Measurements from ENCODE around the gene REXO1. TPM values are rescaled to one million over a fixed set of nuclear protein-coding genes. Genes with fewer than 3 reads are reported as not detected.

The REXO1 gene
- total and polyA plus RNA-seq, 2 of the 8 experiments (the other 6 are each of a cell fraction or from before 2014, with no cell fraction given): 42.4 to 44.3 TPM

DNA sequence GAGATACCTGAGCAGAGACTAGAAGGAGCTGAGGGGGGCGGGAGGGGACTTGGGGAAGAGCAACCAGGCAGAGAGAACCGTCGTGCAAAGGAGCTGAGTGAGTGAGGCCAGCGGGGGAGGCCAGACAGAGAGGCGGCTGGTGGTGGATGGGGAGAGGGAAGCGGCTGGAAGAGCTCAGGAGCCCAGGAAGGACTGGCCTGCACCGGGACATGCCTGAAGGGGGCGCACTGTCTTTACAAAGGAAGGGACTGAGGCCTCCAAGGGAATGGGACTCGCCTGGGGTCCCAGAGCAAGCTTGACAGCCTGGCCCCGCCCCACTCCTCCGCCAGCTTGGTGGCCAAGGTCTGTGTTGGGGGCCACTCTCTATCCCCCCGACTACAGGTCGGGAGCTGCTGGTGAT, 80.0 kb downstream of the REXO1 start:
- FAIRE-seq (no peak), DNase-seq (ENCODE audit: low read depth in 1 of 2, low spot score in 2 of 2) (peak in 1 of 2 experiments; percentile 96)
- Histone ChIP-seq H3K23me2 (ENCODE audit: low read depth, low read length) (peaks cover 9% of the 10 kb centered on the region; the same call in 1 of the 2 replicates), H3K56ac (replicated peaks; ENCODE audit: insufficient read length, low read depth, low read length) (no peak overlapping the region), H2BK20ac (ENCODE audit: low read length) (no peak overlapping the region), H3K23ac (ENCODE audit: insufficient read length) (no peak overlapping the region), H2AFZ (ENCODE audit: low read length) (no peak overlapping the region), H2BK5ac (ENCODE audit: low read depth, low read length) (no peak overlapping the region), H4K20me1 (replicated peaks in 1 of 2; ENCODE audit: control insufficient read depth in 1 of 2, insufficient read depth in 2 of 2, low read length in 2 of 2) (peaks cover 3 to 20% of the 10 kb centered on the region in 2 experiments), H4K5ac (ENCODE audit: insufficient read length, low read depth, low read length) (no peak overlapping the region), H3K4ac (replicated peaks; ENCODE audit: insufficient read length, low read depth, low read length) (no peak overlapping the region), H3K36me3 (ENCODE audit: control insufficient read depth in 2 of 4, insufficient read depth in 4 of 4, low read length in 3 of 4) (no peaks in the 10 kb centered on the region), H3K14ac (ENCODE audit: insufficient read length) (no peak overlapping the region), H4K8ac (ENCODE audit: extremely low read depth, insufficient read depth, low read length) (peak overlapping the region; percentile 36; the same call in 1 of the 2 replicates), H4K91ac (replicated peaks; ENCODE audit: insufficient read length, low read length) (no peak overlapping the region), H3K79me2 (ENCODE audit: control insufficient read depth in 1 of 2, insufficient read depth in 2 of 2, low read length in 2 of 2) (no peaks in the 10 kb centered on the region), H3K9ac (replicated peaks in 1 of 4; ENCODE audit: extremely low read depth in 1 of 4, low read depth in 3 of 4, low read length in 3 of 4) (no peak overlapping the region), H3K4me1 (replicated peaks in 1 of 4; ENCODE audit: control insufficient read depth in 3 of 4, insufficient read depth in 4 of 4, low read length in 3 of 4) (peaks cover 0 to 20% (median 6%) of the 10 kb centered on the region in 4 experiments; a peak in 6 of 7 replicates), H3K4me3 (ENCODE audit: extremely low read depth in 1 of 4, insufficient read depth in 2 of 4, low read depth in 3 of 4, low read length in 4 of 4) (no peak overlapping the region), H3K9me3 (ENCODE audit: insufficient read depth in 2 of 2, low read depth in 1 of 2, low read length in 1 of 2) (peaks cover 7 to 9% of the 10 kb centered on the region in 2 experiments; a peak in 3 of 4 replicates), H3K4me2 (ENCODE audit: insufficient read depth in 1 of 2, low read depth in 2 of 2, low read length in 2 of 2) (no peak overlapping the region), H2AK5ac (ENCODE audit: low read depth, low read length) (no peak overlapping the region), H3K18ac (ENCODE audit: extremely low read depth, low read length) (no peak overlapping the region), H2BK120ac (replicated peaks; ENCODE audit: low read depth, low read length) (no peak overlapping the region), H3K27ac (ENCODE audit: low read depth, low read length) (no peak overlapping the region), H2BK12ac (ENCODE audit: low read depth, low read length) (no peak overlapping the region), H3K27me3 (replicated peaks in 1 of 4; ENCODE audit: control insufficient read depth in 3 of 4, extremely low read depth in 1 of 4, insufficient read depth in 3 of 4, low read length in 3 of 4) (peaks cover 50 to 68% (median 63%) of the 10 kb centered on the region in 4 experiments), H3K79me1 (ENCODE audit: low read depth, low read length) (no peaks in the 10 kb centered on the region), H2BK15ac (ENCODE audit: low read length) (no peak overlapping the region)
- POLR2A ChIA-PET (ENCODE audit: partially characterized antibody): interaction anchor here (0.8 to 1.0 kb wide), 2 partner anchors 10 to 30 kb away, joined by 3 to 4 read pairs; no protein-coding TSS in a partner anchor
- WGBS, 2 experiments (ENCODE audit: extremely low coverage in 1 of 2, insufficient coverage in 1 of 2, insufficient read length in 1 of 2, insufficient replicate concordance in 2 of 2, low coverage in 1 of 2, low lambda C conversion rate in 2 of 2, missing lambda C conversion rate in 1 of 2): 26% methylated on average over 11 of the region's 13 CpGs; no CpG with 5 or more reads in 1 of the 2 experiments
- peak; percentile 49 to 59 for TF ChIP-seq RAD21 (IDR thresholded peaks at IDR 0.05 in 1 of 2, conservative IDR thresholded peaks at IDR 0.05 in 1 of 2; ENCODE audit: low read depth in 2 of 2, low read length in 2 of 2)
- TF ChIP-seq SP2 (IDR thresholded peaks at IDR 0.05; ENCODE audit: low read length): no peak
- TF ChIP-seq EP300 (IDR thresholded peaks at IDR 0.05; ENCODE audit: borderline replicate concordance in 1 of 2, low read depth in 2 of 2, low read length in 2 of 2): peak in 1 of 2 experiments; percentile 79; a peak in 1 of 3 replicates
- TF ChIP-seq, protein P1, sequence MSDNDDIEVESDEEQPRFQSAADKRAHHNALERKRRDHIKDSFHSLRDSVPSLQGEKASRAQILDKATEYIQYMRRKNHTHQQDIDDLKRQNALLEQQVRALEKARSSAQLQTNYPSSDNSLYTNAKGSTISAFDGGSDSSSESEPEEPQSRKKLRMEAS (IDR thresholded peaks at IDR 0.05): 0 out of 2 replicates have a peak, but pooled peaks have one; percentile 37
- no peak for TF ChIP-seq MAFK (IDR thresholded peaks at IDR 0.05; ENCODE audit: low read depth, low read length)
- TF ChIP-seq TEAD4 (IDR thresholded peaks at IDR 0.05; ENCODE audit: low read depth, low read length): peak; percentile 65; the same call in 1 of the 2 replicates
- TF ChIP-seq, protein P2, sequence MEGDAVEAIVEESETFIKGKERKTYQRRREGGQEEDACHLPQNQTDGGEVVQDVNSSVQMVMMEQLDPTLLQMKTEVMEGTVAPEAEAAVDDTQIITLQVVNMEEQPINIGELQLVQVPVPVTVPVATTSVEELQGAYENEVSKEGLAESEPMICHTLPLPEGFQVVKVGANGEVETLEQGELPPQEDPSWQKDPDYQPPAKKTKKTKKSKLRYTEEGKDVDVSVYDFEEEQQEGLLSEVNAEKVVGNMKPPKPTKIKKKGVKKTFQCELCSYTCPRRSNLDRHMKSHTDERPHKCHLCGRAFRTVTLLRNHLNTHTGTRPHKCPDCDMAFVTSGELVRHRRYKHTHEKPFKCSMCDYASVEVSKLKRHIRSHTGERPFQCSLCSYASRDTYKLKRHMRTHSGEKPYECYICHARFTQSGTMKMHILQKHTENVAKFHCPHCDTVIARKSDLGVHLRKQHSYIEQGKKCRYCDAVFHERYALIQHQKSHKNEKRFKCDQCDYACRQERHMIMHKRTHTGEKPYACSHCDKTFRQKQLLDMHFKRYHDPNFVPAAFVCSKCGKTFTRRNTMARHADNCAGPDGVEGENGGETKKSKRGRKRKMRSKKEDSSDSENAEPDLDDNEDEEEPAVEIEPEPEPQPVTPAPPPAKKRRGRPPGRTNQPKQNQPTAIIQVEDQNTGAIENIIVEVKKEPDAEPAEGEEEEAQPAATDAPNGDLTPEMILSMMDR (IDR thresholded peaks at IDR 0.05; ENCODE audit: control extremely low read depth in 1 of 3, insufficient read depth in 1 of 3, low read depth in 1 of 3, low read length in 3 of 3): peak; percentile 77 to 87 (median 85)
- CTCF ChIA-PET (ENCODE audit: partially characterized antibody): interaction anchor here (0.6 to 4.9 kb wide), 43 partner anchors 8 to 1340 kb away, joined by 3 to 97 read pairs (median 4); no protein-coding TSS in a partner anchor

All from H1 (cell line).